Cardiac fibroblast (primary cell): ENCODE data around the gene CSNK1D.

ENCODE experiments used
- DNase-seq, 2 donors: peaks; one replicate each; pipeline versions ENCODE4 v3.0.0 to v3.0.0-alpha.2; 2010; ENCODE audit warnings: low read depth in 2 of 2
- H3K4me3 ChIP-seq, 2 donors: replicated peaks in 1 of 2; 1 replicate in 1 of 2; 2 replicates in 1 of 2; pipeline ENCODE4 v1.5.1; 2011; ENCODE audit warnings: low read depth in 2 of 2, low read length in 2 of 2, mild to moderate bottlenecking in 2 of 2, moderate library complexity in 1 of 2
- TF ChIP-seq, protein P1 (sequence below): IDR thresholded peaks from one replicate; pipeline ENCODE4 v1.5.1; 2011; ENCODE audit warnings: low read depth, mild to moderate bottlenecking, low read length, inconsistent platforms

CSNK1D gene

GRCh38 chr17:82276938-82277337 is 3.4 kb upstream of the CSNK1D start:
- no peak overlapping the region for H3K4me3 ChIP-seq
- no peak for DNase-seq

GRCh38 chr17:82275326-82275725 is 1.8 kb upstream of the CSNK1D start:
- no peak for DNase-seq
- TF ChIP-seq, protein P1, sequence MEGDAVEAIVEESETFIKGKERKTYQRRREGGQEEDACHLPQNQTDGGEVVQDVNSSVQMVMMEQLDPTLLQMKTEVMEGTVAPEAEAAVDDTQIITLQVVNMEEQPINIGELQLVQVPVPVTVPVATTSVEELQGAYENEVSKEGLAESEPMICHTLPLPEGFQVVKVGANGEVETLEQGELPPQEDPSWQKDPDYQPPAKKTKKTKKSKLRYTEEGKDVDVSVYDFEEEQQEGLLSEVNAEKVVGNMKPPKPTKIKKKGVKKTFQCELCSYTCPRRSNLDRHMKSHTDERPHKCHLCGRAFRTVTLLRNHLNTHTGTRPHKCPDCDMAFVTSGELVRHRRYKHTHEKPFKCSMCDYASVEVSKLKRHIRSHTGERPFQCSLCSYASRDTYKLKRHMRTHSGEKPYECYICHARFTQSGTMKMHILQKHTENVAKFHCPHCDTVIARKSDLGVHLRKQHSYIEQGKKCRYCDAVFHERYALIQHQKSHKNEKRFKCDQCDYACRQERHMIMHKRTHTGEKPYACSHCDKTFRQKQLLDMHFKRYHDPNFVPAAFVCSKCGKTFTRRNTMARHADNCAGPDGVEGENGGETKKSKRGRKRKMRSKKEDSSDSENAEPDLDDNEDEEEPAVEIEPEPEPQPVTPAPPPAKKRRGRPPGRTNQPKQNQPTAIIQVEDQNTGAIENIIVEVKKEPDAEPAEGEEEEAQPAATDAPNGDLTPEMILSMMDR = no peak
- no peak overlapping the region for H3K4me3 ChIP-seq

More at GRCh38 chr17:82276938-82277337, 3.4 kb upstream of the CSNK1D start:
- TF ChIP-seq, protein P1 = no peak

DNA sequence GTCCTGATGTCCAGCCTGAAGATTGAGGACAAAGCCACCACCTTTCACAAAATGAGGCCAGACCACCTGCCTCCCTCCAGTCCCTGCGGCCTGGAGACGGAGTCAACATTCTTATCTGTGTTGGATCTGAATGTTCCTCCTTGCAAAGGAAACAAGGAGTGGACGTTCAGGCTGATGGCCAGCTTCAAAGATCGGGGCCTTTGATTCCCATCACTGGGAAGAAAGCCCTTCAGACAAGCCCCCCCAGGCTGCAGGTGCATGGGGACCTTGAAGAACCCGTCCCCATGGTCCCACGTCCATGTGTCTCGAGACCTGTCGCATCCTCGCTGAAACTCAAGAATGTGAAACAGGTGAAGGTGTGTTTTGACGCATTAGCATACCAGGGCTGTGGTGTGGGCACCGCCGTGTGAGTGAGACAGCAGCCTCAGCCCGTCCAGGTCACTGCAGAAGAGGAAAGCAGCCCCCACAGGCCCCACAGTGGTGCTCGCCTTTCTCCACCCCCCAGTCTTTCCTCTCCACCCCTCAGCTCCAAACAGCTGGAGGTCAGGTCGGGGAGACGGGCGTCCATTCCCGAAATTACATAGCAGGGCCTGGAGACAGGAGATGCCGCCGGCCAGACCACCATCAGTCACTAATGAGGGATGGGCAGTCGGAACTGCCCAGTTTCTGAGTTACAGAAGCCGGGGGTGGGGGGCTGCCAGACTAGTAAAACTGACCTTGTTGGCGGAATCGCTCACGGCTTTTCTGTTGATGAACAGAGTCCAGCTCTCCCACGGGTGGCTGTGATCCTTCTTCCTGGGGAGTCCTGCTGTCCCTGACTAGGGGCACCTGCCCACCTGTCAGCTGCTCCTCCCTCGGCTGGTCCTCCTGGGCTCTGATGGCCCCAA is 877 bp upstream of the CSNK1D start:
- TF ChIP-seq, protein P1 = no peak
- no peak for DNase-seq
- H3K4me3 ChIP-seq = peak overlapping the region; percentile 47 to 82

DNA sequence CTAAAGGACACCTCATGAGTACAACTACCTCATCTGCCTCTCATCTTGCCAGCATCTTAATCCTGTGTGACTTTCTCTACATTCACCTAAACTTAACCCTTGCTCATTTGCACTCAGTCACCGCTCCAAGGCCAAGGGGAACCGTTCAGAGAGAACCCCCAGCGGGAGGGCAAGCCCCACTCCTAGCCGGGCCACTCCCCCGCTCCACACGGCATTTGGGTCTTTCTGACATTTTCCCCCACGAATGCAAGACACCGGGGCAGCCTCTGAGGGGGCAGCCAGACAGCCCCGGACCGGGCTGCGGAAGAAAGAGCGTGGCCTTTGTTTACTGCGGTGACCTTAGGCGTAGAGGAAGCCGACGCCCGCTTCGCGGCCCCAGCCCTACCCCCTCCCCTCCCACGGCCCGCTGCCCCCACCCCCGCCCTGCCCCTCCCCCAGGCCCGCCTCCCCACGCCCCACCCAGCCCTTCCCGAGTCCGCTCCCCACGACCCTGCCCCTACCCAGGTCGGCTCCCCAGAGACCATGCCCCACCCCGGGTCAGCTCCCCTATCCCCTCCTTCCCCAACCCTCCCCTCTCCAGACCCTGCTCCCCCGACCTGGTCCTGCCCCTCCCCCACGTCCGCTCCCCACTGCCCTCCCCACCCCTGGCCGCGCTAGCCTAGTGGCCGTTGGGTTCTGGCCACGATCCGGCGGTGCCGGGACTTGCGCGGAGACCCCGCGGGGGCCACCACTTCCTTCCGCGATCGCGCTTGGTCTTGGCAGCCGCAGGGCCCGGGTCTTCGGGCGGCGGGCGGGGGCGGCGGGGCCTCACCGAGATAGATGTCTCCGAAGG is 789 bp downstream of the CSNK1D start:
- H3K4me3 ChIP-seq = peak overlapping the region; percentile 77 to 82
- no peak for DNase-seq
- TF ChIP-seq, protein P1 = no peak

DNA sequence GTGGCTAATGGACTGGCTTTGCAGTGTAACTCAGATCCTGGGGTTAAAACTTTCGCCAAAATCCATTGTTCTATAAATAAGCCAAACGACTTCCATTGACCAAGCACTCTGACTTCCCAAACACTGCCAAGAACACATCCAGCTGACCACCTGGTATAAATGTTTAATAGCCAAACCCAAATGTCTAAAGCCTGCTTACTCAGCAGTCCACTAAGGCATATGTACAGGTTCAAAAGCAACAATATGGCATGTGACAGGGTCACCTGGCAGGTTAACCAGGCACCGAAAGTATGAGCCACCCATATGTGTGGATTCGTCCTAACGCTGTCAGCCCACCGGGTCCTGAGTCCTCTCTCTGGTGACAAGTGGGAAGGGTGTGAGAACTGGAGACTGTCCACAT is 2.1 kb downstream of the CSNK1D start:
- H3K4me3 ChIP-seq = peak overlapping the region in 1 of 2 donors; percentile 82
- TF ChIP-seq, protein P1 = no peak
- DNase-seq = no peak

- TF ChIP-seq, protein P1 = no peak
- no peak overlapping the region for H3K4me3 ChIP-seq
- DNase-seq = no peak
Measured at GRCh38 chr17:82270651-82271050, 2.8 kb downstream of the CSNK1D start.
